Trophoblast cell (in vitro differentiated cells and primary cell): ENCODE measurements around the gene BICD1.
"Not testable (repeated sequence)": the region's sequence is repeated elsewhere in the genome, so short reads cannot be mapped to it uniquely, and the experiment has no call there.

Source experiments
- DNase-seq, 2 donors: peaks; one replicate each; pipeline ENCODE4 v3.0.0-alpha.2; 2016
- H2AFZ ChIP-seq: 2 replicates; pipeline ENCODE4 v1.6.1; 2013; ENCODE audit warnings: low read length, moderate library complexity, mild to moderate bottlenecking; ENCODE audit not compliant: insufficient read depth, poor library complexity
- H2AK5ac ChIP-seq: 2 replicates; pipeline ENCODE4 v1.6.1; 2013; ENCODE audit warnings: mild to moderate bottlenecking, low read length
- H2BK120ac ChIP-seq: 2 replicates; pipeline ENCODE4 v1.6.1; 2013; ENCODE audit warnings: low read length, mild to moderate bottlenecking, moderate library complexity; ENCODE audit not compliant: insufficient read depth, poor library complexity
- H2BK12ac ChIP-seq: 2 replicates; pipeline ENCODE4 v1.6.1; 2013; ENCODE audit warnings: mild to moderate bottlenecking, low read length, moderate library complexity
- H2BK5ac ChIP-seq: 2 replicates; pipeline ENCODE4 v1.6.1; 2013; ENCODE audit warnings: low read length, low read depth, moderate library complexity, mild to moderate bottlenecking; ENCODE audit not compliant: poor library complexity
- H3K14ac ChIP-seq: 2 replicates; pipeline ENCODE4 v1.6.1; 2013; ENCODE audit warnings: mild to moderate bottlenecking, low read length
- H3K18ac ChIP-seq: 2 replicates; pipeline ENCODE4 v1.6.1; 2013; ENCODE audit warnings: mild to moderate bottlenecking, low read length
- H3K23ac ChIP-seq: 2 replicates; pipeline ENCODE4 v1.6.1; 2013; ENCODE audit warnings: low read length
- H3K27ac ChIP-seq: 2 replicates; pipeline ENCODE4 v1.5.1; 2013; ENCODE audit warnings: low read depth, mild to moderate bottlenecking, inconsistent platforms, low read length, moderate library complexity
- H3K27me3 ChIP-seq: 2 replicates; pipeline ENCODE4 v1.6.1; 2013; ENCODE audit warnings: inconsistent platforms, mild to moderate bottlenecking, low read length, moderate library complexity; ENCODE audit not compliant: insufficient read depth
- H3K36me3 ChIP-seq, 2 experiments: 1 replicate in 1 of 2; 2 replicates in 1 of 2; pipeline ENCODE4 v1.6.1; 2013; ENCODE audit warnings: low read length in 2 of 2, mild to moderate bottlenecking in 2 of 2, moderate library complexity in 1 of 2; ENCODE audit not compliant: insufficient read depth in 2 of 2, control insufficient read depth in 1 of 2
- H3K4ac ChIP-seq: 2 replicates; pipeline ENCODE4 v1.6.1; 2013; ENCODE audit warnings: low read depth, mild to moderate bottlenecking, low read length, moderate library complexity
- H3K4me1 ChIP-seq, 2 experiments: 1 replicate in 1 of 2; 2 replicates in 1 of 2; pipeline ENCODE4 v1.6.1; 2013; ENCODE audit warnings: low read length in 2 of 2, mild to moderate bottlenecking in 2 of 2, moderate library complexity in 1 of 2; ENCODE audit not compliant: insufficient read depth in 2 of 2, control insufficient read depth in 1 of 2
- H3K4me2 ChIP-seq: 2 replicates; pipeline ENCODE4 v1.6.1; 2013; ENCODE audit warnings: inconsistent platforms, mild to moderate bottlenecking, low read length, moderate library complexity
- H3K4me3 ChIP-seq: 2 replicates; pipeline ENCODE4 v1.5.1; 2013; ENCODE audit warnings: mild to moderate bottlenecking, low read depth, low read length, inconsistent platforms
- H3K79me1 ChIP-seq: one replicate; pipeline ENCODE4 v1.6.1; 2013; ENCODE audit warnings: low read length
- H3K79me2 ChIP-seq: 2 replicates; pipeline ENCODE4 v1.6.1; 2013; ENCODE audit warnings: low read length, mild to moderate bottlenecking; ENCODE audit not compliant: control insufficient read depth, insufficient read depth, poor library complexity
- H3K9ac ChIP-seq: 2 replicates; pipeline ENCODE4 v1.6.1; 2013; ENCODE audit warnings: mild to moderate bottlenecking, low read length
- H3K9me3 ChIP-seq: 2 replicates; pipeline ENCODE4 v1.6.1; 2013; ENCODE audit warnings: low read depth, mild to moderate bottlenecking, control low read depth, inconsistent platforms, low read length; ENCODE audit not compliant: insufficient read depth
- H4K12ac ChIP-seq: 2 replicates; pipeline ENCODE4 v1.6.1; 2013; ENCODE audit warnings: low read depth, mild to moderate bottlenecking, low read length, moderate library complexity
- H4K8ac ChIP-seq: 2 replicates; pipeline ENCODE4 v1.6.1; 2013; ENCODE audit warnings: low read depth, mild to moderate bottlenecking, low read length, moderate library complexity
- H4K91ac ChIP-seq: one replicate; pipeline ENCODE4 v1.6.1; 2013; ENCODE audit warnings: low read depth, mild to moderate bottlenecking, low read length, moderate library complexity
- WGBS: extraction: QIAGEN DNeasy Blood & Tissue Kit; methylation state at CpG from one replicate; pipeline ENCODE4 v1.1.7; 2013; ENCODE audit warnings: missing lambda C conversion rate; ENCODE audit not compliant: insufficient read length, insufficient coverage; ENCODE audit errors: extremely low coverage; 5-methylcytosine and 5-hydroxymethylcytosine counted together

Gene BICD1

GRCh38 chr12:32229971-32230612, 123.4 kb downstream of the BICD1 start:
- Histone ChIP-seq H2AFZ (no peak overlapping the region), H3K23ac (no peak overlapping the region)
- WGBS, result no CpG with 5 or more reads among the region's 4 CpGs

GRCh38 chr12:32230613-32230993, 124.0 kb downstream of the BICD1 start:
- H2AK5ac ChIP-seq, result no peak overlapping the region
- H3K14ac ChIP-seq, result no peak overlapping the region
- no peak overlapping the region for H4K12ac ChIP-seq
- no peak overlapping the region for H2BK120ac ChIP-seq
- no peak overlapping the region for H3K4me2 ChIP-seq
- no peak overlapping the region for H3K18ac ChIP-seq
- no peak overlapping the region for H3K27ac ChIP-seq
- H3K36me3 ChIP-seq, result no peaks in the 10 kb centered on the region
- H2BK5ac ChIP-seq, result no peak overlapping the region
- no peak overlapping the region for H3K9ac ChIP-seq
- no peaks in the 10 kb centered on the region for H3K79me1 ChIP-seq
- no peak overlapping the region for H2BK12ac ChIP-seq
- H3K23ac ChIP-seq, result no peak overlapping the region
- H4K91ac ChIP-seq, result no peak overlapping the region
- no peak for DNase-seq
- H4K8ac ChIP-seq, result no peak overlapping the region
- no peaks in the 10 kb centered on the region for H3K9me3 ChIP-seq
- no peak overlapping the region for H2AFZ ChIP-seq
- no peak overlapping the region for H3K4ac ChIP-seq
- no peaks in the 10 kb centered on the region for H3K79me2 ChIP-seq
- H3K4me1 ChIP-seq, result no peaks in the 10 kb centered on the region
- H3K4me3 ChIP-seq, result no peak overlapping the region
- WGBS, result no CpG with 5 or more reads among the region's 3 CpGs
- no peaks in the 10 kb centered on the region for H3K27me3 ChIP-seq

More at GRCh38 chr12:32229971-32230612, 123.4 kb downstream of the BICD1 start:
- Histone ChIP-seq H3K36me3 (no peaks in the 10 kb centered on the region), H3K79me1 (no peaks in the 10 kb centered on the region), H4K8ac (no peak overlapping the region), H3K27ac (no peak overlapping the region), H3K14ac (no peak overlapping the region), H3K4me2 (no peak overlapping the region), H3K9me3 (no peaks in the 10 kb centered on the region), H4K91ac (no peak overlapping the region), H3K79me2 (no peaks in the 10 kb centered on the region), H3K27me3 (no peaks in the 10 kb centered on the region), H2BK120ac (no peak overlapping the region), H3K9ac (no peak overlapping the region), H2BK12ac (no peak overlapping the region), H2AK5ac (no peak overlapping the region), H3K18ac (no peak overlapping the region), H4K12ac (no peak overlapping the region), H3K4me1 (no peaks in the 10 kb centered on the region), H3K4ac (no peak overlapping the region), H2BK5ac (no peak overlapping the region), H3K4me3 (no peak overlapping the region)
- DNase-seq, result no peak

- H3K9ac ChIP-seq, H3K79me2 ChIP-seq, H3K27me3 ChIP-seq, H4K12ac ChIP-seq, H3K4ac ChIP-seq, H3K4me3 ChIP-seq, H3K4me1 ChIP-seq, H2AFZ ChIP-seq, H3K9me3 ChIP-seq, H3K36me3 ChIP-seq, H2BK12ac ChIP-seq, H3K4me2 ChIP-seq, H4K8ac ChIP-seq, H3K23ac ChIP-seq, H3K14ac ChIP-seq, DNase-seq, H4K91ac ChIP-seq, H3K79me1 ChIP-seq, H2BK5ac ChIP-seq, H3K18ac ChIP-seq, H3K27ac ChIP-seq, H2AK5ac ChIP-seq, H2BK120ac ChIP-seq: not testable (repeated sequence)
- no CpG with 5 or more reads among the region's 2 CpGs for WGBS
These were observed 124.7 kb downstream of the BICD1 start for GRCh38 chr12:32231361-32231760.

GRCh38 chr12:32233568-32233967, 126.9 kb downstream of the BICD1 start:
- Histone ChIP-seq H2BK12ac (no peak overlapping the region), H3K9ac (no peak overlapping the region)
- WGBS, result no CpG with 5 or more reads among the region's 3 CpGs

More at GRCh38 chr12:32233568-32233967, 126.9 kb downstream of the BICD1 start:
- no peak overlapping the region for H3K23ac ChIP-seq
- no peaks in the 10 kb centered on the region for H3K9me3 ChIP-seq
- no peaks in the 10 kb centered on the region for H3K79me2 ChIP-seq
- H3K18ac ChIP-seq, result no peak overlapping the region
- no peak overlapping the region for H2AK5ac ChIP-seq
- no peaks in the 10 kb centered on the region for H3K4me1 ChIP-seq
- no peak overlapping the region for H3K4me2 ChIP-seq
- no peak for DNase-seq
- H3K79me1 ChIP-seq, result no peaks in the 10 kb centered on the region
- no peaks in the 10 kb centered on the region for H3K36me3 ChIP-seq
- H3K4ac ChIP-seq, result no peak overlapping the region
- no peak overlapping the region for H2BK5ac ChIP-seq
- no peak overlapping the region for H4K12ac ChIP-seq
- H4K8ac ChIP-seq, result no peak overlapping the region
- no peak overlapping the region for H3K27ac ChIP-seq
- H3K27me3 ChIP-seq, result no peaks in the 10 kb centered on the region
- no peak overlapping the region for H3K14ac ChIP-seq
- no peak overlapping the region for H4K91ac ChIP-seq
- H2AFZ ChIP-seq, result no peak overlapping the region
- H2BK120ac ChIP-seq, result no peak overlapping the region
- no peak overlapping the region for H3K4me3 ChIP-seq
